HCT116 (cell line): ENCODE measurements around the gene SRGN. TPM values are rescaled to one million over a fixed set of nuclear protein-coding genes. Genes with fewer than 3 reads are reported as not detected.

ENCODE experiments used
- ATAC-seq: fragments of 200-7000 bp; cut with Tn5 transposase; 2 replicates; pipeline ENCODE4 v1.9.1; 2020; ENCODE audit warnings: mild to moderate bottlenecking, moderate library complexity
- BruUV-seq: library from RNA; stranded (reverse); fragments of 400-500 nt; replicated peaks from 2 replicates; lab custom pipeline; 2021; lab: Mats Ljungman, UMichigan
- CTCF ChIA-PET: fragments of 300-600 bp; sonication (Branson Sonifier 250); formaldehyde crosslinking; loops from one replicate; lab custom pipeline; 2021; ENCODE audit warnings: antibody characterized with exemption; lab: Charles Lee
- POLR2A ChIA-PET: fragments of 300-600, 350-600 bp; sonication (Branson Sonifier 250); formaldehyde crosslinking; loops from one replicate; lab custom pipeline; 2021; ENCODE audit warnings: antibody characterized with exemption; lab: Charles Lee
- RAD21 ChIA-PET, 2 experiments: fragments of 300-600 bp; sonication (Branson Sonifier 250); formaldehyde crosslinking; loops; one replicate each; lab custom pipeline; 2023; ENCODE audit warnings: low total read pairs in 2 of 2; ENCODE audit not compliant: uncharacterized antibody in 2 of 2, unreplicated experiment in 2 of 2, low non-redundant PET in 1 of 2; lab: Charles Lee
- DNase-seq: peaks from one replicate; pipeline ENCODE4 v3.0.0-alpha.2; 2010; ENCODE audit warnings: low read depth, low spot score
- H2AFZ ChIP-seq: fragments of 200-600 bp; shearing (Covaris generic), sonication (generic); 2 replicates; pipeline ENCODE4 v1.6.1; 2017; ENCODE audit warnings: low read depth, mixed run types, mixed read lengths, antibody characterized with exemption, low read length; ENCODE audit not compliant: poor library complexity, severe bottlenecking
- H3K27ac ChIP-seq: 2 replicates; pipeline ENCODE4 v1.5.1; 2012; ENCODE audit warnings: low read depth, low read length
- H3K27me3 ChIP-seq: fragments of 200-600 bp; sonication (generic); 2 replicates; pipeline ENCODE4 v1.6.1; 2016; ENCODE audit warnings: mixed run types, low read length, mixed read lengths; ENCODE audit not compliant: insufficient read depth
- H3K36me3 ChIP-seq, 2 experiments: fragments of 200-500 bp in 1 of 2; fragments of 200-600 bp in 1 of 2; sonication (Bioruptor generic) in 1 of 2; sonication (generic) in 1 of 2; 2 replicates each; pipeline versions ENCODE4 v1.5.1 to v1.6.1; 2014 to 2016; ENCODE audit warnings: low read length in 2 of 2, inconsistent platforms in 1 of 2, mixed read lengths in 1 of 2, mixed run types in 1 of 2; ENCODE audit not compliant: insufficient read depth in 2 of 2, control insufficient read depth in 1 of 2
- H3K4me1 ChIP-seq, 2 experiments: fragments of 200-600 bp in 1 of 2; sonication (generic) in 1 of 2; 2 replicates each; pipeline versions ENCODE4 v1.5.1 to v1.6.1; 2012 to 2017; ENCODE audit warnings: low read length in 2 of 2, inconsistent platforms in 1 of 2, mild to moderate bottlenecking in 1 of 2, mixed read lengths in 1 of 2, mixed run types in 1 of 2, moderate library complexity in 1 of 2; ENCODE audit not compliant: insufficient read depth in 2 of 2, control insufficient read depth in 1 of 2
- H3K4me2 ChIP-seq: fragments of 200-600 bp; sonication (generic); 2 replicates; pipeline ENCODE4 v1.6.1; 2017; ENCODE audit warnings: mixed run types, low read length, mixed read lengths
- H3K4me3 ChIP-seq, 2 experiments: fragments of 200-600 bp in 1 of 2; sonication (generic) in 1 of 2; replicated peaks in 1 of 2; 2 replicates each; pipeline ENCODE4 v1.5.1; 2011 to 2016; ENCODE audit warnings: low read length in 2 of 2, control low read depth in 1 of 2, low read depth in 1 of 2, mild to moderate bottlenecking in 1 of 2, mixed read lengths in 1 of 2, mixed run types in 1 of 2
- H3K79me2 ChIP-seq: fragments of 200-600 bp; sonication (generic); 2 replicates; pipeline ENCODE4 v1.6.1; 2017; ENCODE audit warnings: mild to moderate bottlenecking, mixed run types, low read length, moderate library complexity, mixed read lengths; ENCODE audit not compliant: insufficient read depth
- H3K9ac ChIP-seq: fragments of 200-600 bp; sonication (generic); 2 replicates; pipeline ENCODE4 v1.6.1; 2016; ENCODE audit warnings: low read length, mixed read lengths
- H3K9me2 ChIP-seq: fragments of 200-600 bp; sonication (generic), shearing (Covaris generic); 2 replicates; pipeline ENCODE4 v1.6.1; 2017; ENCODE audit warnings: mixed run types, mild to moderate bottlenecking, moderate library complexity; ENCODE audit not compliant: insufficient read depth
- H3K9me3 ChIP-seq, 2 experiments: fragments of 200-500 bp in 1 of 2; fragments of 200-600 bp in 1 of 2; sonication (Bioruptor generic) in 1 of 2; sonication (generic) in 1 of 2; 2 replicates each; pipeline ENCODE4 v1.6.1; 2014 to 2017; ENCODE audit warnings: low read length in 2 of 2, mixed read lengths in 2 of 2, inconsistent platforms in 1 of 2, low read depth in 1 of 2, mild to moderate bottlenecking in 1 of 2, mixed run types in 1 of 2, moderate library complexity in 1 of 2; ENCODE audit not compliant: control insufficient read depth in 1 of 2, insufficient read depth in 1 of 2
- H4K20me1 ChIP-seq: fragments of 200-600 bp; sonication (generic), shearing (Covaris generic); 2 replicates; pipeline ENCODE4 v1.6.1; 2017; ENCODE audit warnings: mixed run types, mild to moderate bottlenecking, moderate library complexity; ENCODE audit not compliant: insufficient read depth
- CBX3 ChIP-seq: IDR thresholded peaks from 2 replicates; pipeline ENCODE4 v1.6.1; 2012; ENCODE audit warnings: low read depth
- CEBPB ChIP-seq: IDR thresholded peaks from 2 replicates; pipeline ENCODE4 v1.6.1; 2012; ENCODE audit warnings: low read depth
- CTCF ChIP-seq, 3 experiments: fragments of 200-600 bp in 1 of 3; sonication (generic) in 1 of 3; IDR thresholded peaks in 2 of 3; conservative IDR thresholded peaks in 1 of 3; 2 replicates each; pipeline ENCODE4 v1.5.1; 2012 to 2017; ENCODE audit warnings: low read depth in 2 of 3, low read length in 2 of 3, antibody characterized with exemption in 1 of 3, borderline replicate concordance in 1 of 3, control low read depth in 1 of 3, mild to moderate bottlenecking in 1 of 3, mixed read lengths in 1 of 3, mixed run types in 1 of 3, moderate library complexity in 1 of 3; ENCODE audit not compliant: insufficient read depth in 1 of 3
- EZH2phosphoT487 ChIP-seq: fragments of 200-600 bp; IDR thresholded peaks from 2 replicates; pipeline ENCODE4 v1.6.1; 2018; ENCODE audit warnings: antibody characterized with exemption, borderline replicate concordance
- FOSL1 ChIP-seq: IDR thresholded peaks from 2 replicates; pipeline ENCODE4 v1.6.1; 2012; ENCODE audit warnings: low read depth
- JUND ChIP-seq: IDR thresholded peaks from 2 replicates; pipeline ENCODE4 v1.6.1; 2012
- MAX ChIP-seq: IDR thresholded peaks from 2 replicates; pipeline ENCODE4 v1.6.1; 2012
- POLR2AphosphoS5 ChIP-seq: IDR thresholded peaks from 2 replicates; pipeline ENCODE4 v1.6.1; 2011; ENCODE audit warnings: mild to moderate bottlenecking, low read depth, low read length, moderate library complexity
- RAD21 ChIP-seq: IDR thresholded peaks from 2 replicates; pipeline ENCODE4 v1.6.1; 2012; ENCODE audit warnings: low read depth, mild to moderate bottlenecking
- SIN3A ChIP-seq: IDR thresholded peaks from 2 replicates; pipeline ENCODE4 v1.6.1; 2012; ENCODE audit warnings: low read depth
- SRF ChIP-seq: IDR thresholded peaks from 2 replicates; pipeline ENCODE4 v1.6.1; 2012; ENCODE audit warnings: low read depth
- TCF7L2 ChIP-seq: IDR thresholded peaks from 2 replicates; pipeline ENCODE4 v1.7.0; 2011; ENCODE audit warnings: borderline replicate concordance, inconsistent platforms; ENCODE audit not compliant: insufficient read depth, insufficient read length; ENCODE audit errors: extremely low read depth
- YY1 ChIP-seq: IDR thresholded peaks from 2 replicates; pipeline ENCODE4 v1.6.1; 2011; ENCODE audit warnings: low read length, low read depth, moderate library complexity, mild to moderate bottlenecking; ENCODE audit not compliant: insufficient replicate concordance; ENCODE audit errors: extremely low read depth
- ZFX ChIP-seq: fragments of 450-650 bp; IDR thresholded peaks from 2 replicates; pipeline ENCODE4 v1.6.1; 2017
- ZNF274 ChIP-seq: fragments of 200-500 bp; sonication (Bioruptor generic); IDR thresholded peaks from 2 replicates; pipeline ENCODE4 v1.6.1; 2014; ENCODE audit warnings: mild to moderate bottlenecking, low read depth, low read length, inconsistent platforms
- intact Hi-C: fragments of 100-400 bp; cut with micrococcal nuclease; formaldehyde crosslinking; loops from 2 replicates; pipeline ENCODE4 v1.10.0; 2022
- total RNA-seq: library from RNA; stranded (reverse); gene quantifications from one replicate; pipeline ENCODE4 v1.2.1, GENCODE V29; 2021; ENCODE audit not compliant: unreplicated experiment
- TF ChIP-seq, protein P1 (sequence below): IDR thresholded peaks from 2 replicates; pipeline ENCODE4 v1.6.1; 2011; ENCODE audit warnings: mild to moderate bottlenecking, low read length, moderate library complexity; ENCODE audit not compliant: insufficient replicate concordance; ENCODE audit errors: extremely low read depth
- TF ChIP-seq, protein P2 (sequence below): IDR thresholded peaks from 2 replicates; pipeline ENCODE4 v1.6.1; 2012
- TF ChIP-seq, protein P3 (sequence below): IDR thresholded peaks from 2 replicates; pipeline ENCODE4 v1.6.1; 2012; ENCODE audit warnings: low read depth

Gene SRGN
- total RNA-seq, 1 experiment from 2014 or later: 1.8 TPM

DNA sequence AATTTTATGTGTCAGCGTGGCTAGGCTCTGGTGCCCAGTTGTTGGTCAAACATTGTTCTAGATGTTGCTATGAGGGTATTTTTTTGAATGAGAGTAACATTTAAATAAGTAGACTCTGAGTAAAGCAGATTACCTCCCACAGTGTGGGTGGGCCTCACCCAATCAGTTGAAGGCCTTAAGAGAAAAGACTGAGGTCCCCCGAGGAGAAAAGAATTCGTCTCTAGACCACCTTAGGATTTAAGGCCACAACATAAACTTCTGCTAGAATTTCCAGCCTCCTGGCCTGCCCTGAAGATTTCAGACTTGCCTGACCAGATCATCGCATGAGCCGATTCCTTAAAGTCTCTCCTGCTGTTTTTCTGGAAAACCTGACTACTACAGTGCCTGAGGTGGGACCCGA, 45.1 kb upstream of the SRGN start:
- Histone ChIP-seq H4K20me1 (no peaks in the 10 kb centered on the region), H3K9me3 (no peaks in the 10 kb centered on the region), H3K9me2 (no peaks in the 10 kb centered on the region), H3K9ac (no peak overlapping the region), H3K4me2 (no peak overlapping the region), H3K4me1 (no peaks in the 10 kb centered on the region), H3K27ac (no peak overlapping the region), H3K27me3 (no peaks in the 10 kb centered on the region), H2AFZ (no peak overlapping the region), H3K36me3 (no peaks in the 10 kb centered on the region), H3K79me2 (no peaks in the 10 kb centered on the region), H3K4me3 (no peak overlapping the region)
- TF ChIP-seq MAX (no peak), JUND (no peak), SIN3A (no peak), RAD21 (no peak), CEBPB (no peak), CTCF (IDR thresholded peaks at IDR 0.05 in 2 of 3, conservative IDR thresholded peaks at IDR 0.05 in 1 of 3; ENCODE audit: borderline replicate concordance in 1 of 3, insufficient read depth in 1 of 3, low read depth in 2 of 3, low read length in 2 of 3) (no peak), ZFX (no peak), TCF7L2 (no peak), YY1 (no peak), SRF (no peak), CBX3 (no peak), FOSL1 (no peak), ZNF274 (no peak), POLR2AphosphoS5 (no peak), EZH2phosphoT487 (no peak)
- TF ChIP-seq, protein P1, sequence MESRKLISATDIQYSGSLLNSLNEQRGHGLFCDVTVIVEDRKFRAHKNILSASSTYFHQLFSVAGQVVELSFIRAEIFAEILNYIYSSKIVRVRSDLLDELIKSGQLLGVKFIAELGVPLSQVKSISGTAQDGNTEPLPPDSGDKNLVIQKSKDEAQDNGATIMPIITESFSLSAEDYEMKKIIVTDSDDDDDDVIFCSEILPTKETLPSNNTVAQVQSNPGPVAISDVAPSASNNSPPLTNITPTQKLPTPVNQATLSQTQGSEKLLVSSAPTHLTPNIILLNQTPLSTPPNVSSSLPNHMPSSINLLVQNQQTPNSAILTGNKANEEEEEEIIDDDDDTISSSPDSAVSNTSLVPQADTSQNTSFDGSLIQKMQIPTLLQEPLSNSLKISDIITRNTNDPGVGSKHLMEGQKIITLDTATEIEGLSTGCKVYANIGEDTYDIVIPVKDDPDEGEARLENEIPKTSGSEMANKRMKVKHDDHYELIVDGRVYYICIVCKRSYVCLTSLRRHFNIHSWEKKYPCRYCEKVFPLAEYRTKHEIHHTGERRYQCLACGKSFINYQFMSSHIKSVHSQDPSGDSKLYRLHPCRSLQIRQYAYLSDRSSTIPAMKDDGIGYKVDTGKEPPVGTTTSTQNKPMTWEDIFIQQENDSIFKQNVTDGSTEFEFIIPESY: no peak
- TF ChIP-seq, protein P2, sequence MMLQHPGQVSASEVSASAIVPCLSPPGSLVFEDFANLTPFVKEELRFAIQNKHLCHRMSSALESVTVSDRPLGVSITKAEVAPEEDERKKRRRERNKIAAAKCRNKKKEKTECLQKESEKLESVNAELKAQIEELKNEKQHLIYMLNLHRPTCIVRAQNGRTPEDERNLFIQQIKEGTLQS: no peak
- TF ChIP-seq, protein P3, sequence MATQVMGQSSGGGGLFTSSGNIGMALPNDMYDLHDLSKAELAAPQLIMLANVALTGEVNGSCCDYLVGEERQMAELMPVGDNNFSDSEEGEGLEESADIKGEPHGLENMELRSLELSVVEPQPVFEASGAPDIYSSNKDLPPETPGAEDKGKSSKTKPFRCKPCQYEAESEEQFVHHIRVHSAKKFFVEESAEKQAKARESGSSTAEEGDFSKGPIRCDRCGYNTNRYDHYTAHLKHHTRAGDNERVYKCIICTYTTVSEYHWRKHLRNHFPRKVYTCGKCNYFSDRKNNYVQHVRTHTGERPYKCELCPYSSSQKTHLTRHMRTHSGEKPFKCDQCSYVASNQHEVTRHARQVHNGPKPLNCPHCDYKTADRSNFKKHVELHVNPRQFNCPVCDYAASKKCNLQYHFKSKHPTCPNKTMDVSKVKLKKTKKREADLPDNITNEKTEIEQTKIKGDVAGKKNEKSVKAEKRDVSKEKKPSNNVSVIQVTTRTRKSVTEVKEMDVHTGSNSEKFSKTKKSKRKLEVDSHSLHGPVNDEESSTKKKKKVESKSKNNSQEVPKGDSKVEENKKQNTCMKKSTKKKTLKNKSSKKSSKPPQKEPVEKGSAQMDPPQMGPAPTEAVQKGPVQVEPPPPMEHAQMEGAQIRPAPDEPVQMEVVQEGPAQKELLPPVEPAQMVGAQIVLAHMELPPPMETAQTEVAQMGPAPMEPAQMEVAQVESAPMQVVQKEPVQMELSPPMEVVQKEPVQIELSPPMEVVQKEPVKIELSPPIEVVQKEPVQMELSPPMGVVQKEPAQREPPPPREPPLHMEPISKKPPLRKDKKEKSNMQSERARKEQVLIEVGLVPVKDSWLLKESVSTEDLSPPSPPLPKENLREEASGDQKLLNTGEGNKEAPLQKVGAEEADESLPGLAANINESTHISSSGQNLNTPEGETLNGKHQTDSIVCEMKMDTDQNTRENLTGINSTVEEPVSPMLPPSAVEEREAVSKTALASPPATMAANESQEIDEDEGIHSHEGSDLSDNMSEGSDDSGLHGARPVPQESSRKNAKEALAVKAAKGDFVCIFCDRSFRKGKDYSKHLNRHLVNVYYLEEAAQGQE: no peak
- ATAC-seq: no peak
- ChIA-PET CTCF (no interaction called here), POLR2A (no interaction called here), RAD21 (no interaction called here)
- intact Hi-C loops: no loop called here
- no peak for DNase-seq
- BruUV-seq: no TSS peak
